Activated B cell treated with CpG ODN at 0.5 μM for 24 hours (primary cell): ENCODE measurements around the gene POC1B. TPM values are rescaled to one million over a fixed set of nuclear protein-coding genes. Genes with fewer than 3 reads are reported as not detected.

Experiments used
- ATAC-seq: fragments of 200-7000 bp; cut with Tn5 transposase; one replicate; pipeline ENCODE4 v1.10.0; 2021; ENCODE audit warnings: low read depth, mild to moderate bottlenecking, moderate library complexity
- CTCF ChIA-PET: fragments of 350-600 bp; sonication (Branson Sonifier 250); formaldehyde crosslinking; loops from one replicate; lab custom pipeline; 2021; ENCODE audit warnings: antibody characterized with exemption; lab: Charles Lee
- POLR2A ChIA-PET: fragments of 350-600 bp; sonication (Branson Sonifier 250); formaldehyde crosslinking; loops from one replicate; lab custom pipeline; 2021; ENCODE audit warnings: antibody characterized with exemption; lab: Charles Lee
- DNase-seq: peaks from one replicate; pipeline ENCODE4 v3.0.0; 2022
- H3K27ac Mint-ChIP-seq: one replicate; pipeline ENCODE4 v1.8.0; 2020; ENCODE audit warnings: mixed read lengths
- H3K27me3 Mint-ChIP-seq: one replicate; pipeline ENCODE4 v1.8.0; 2021; ENCODE audit warnings: mixed read lengths
- H3K36me3 Mint-ChIP-seq: one replicate; pipeline ENCODE4 v1.8.0; 2021; ENCODE audit warnings: low read depth, mixed read lengths
- H3K4me1 Mint-ChIP-seq: one replicate; pipeline ENCODE4 v1.8.0; 2021; ENCODE audit warnings: mixed read lengths
- H3K4me3 Mint-ChIP-seq: one replicate; pipeline ENCODE4 v1.8.0; 2020; ENCODE audit warnings: mild to moderate bottlenecking, mixed read lengths
- H3K9me3 Mint-ChIP-seq: one replicate; pipeline ENCODE4 v1.8.0; 2020; ENCODE audit warnings: mixed read lengths
- CTCF ChIP-seq: fragments of 200-600 bp; IDR thresholded peaks from one replicate; pipeline ENCODE4 v1.8.0; 2022; ENCODE audit warnings: antibody characterized with exemption, mild to moderate bottlenecking
- intact Hi-C: fragments of 100-400 bp; cut with micrococcal nuclease; formaldehyde crosslinking; loops from one replicate; pipeline ENCODE4 v1.15.1; 2024
- total RNA-seq: library from RNA; stranded (reverse); gene quantifications from 2 replicates; pipeline ENCODE4 v1.2.3, GENCODE V29; 2022

POC1B gene
- total RNA-seq, 1 donor from 2014 or later, result 27.3 TPM

- peaks cover 10% of the 10 kb centered on the region for H3K4me1 Mint-ChIP-seq
- ChIA-PET POLR2A (no interaction called here), CTCF (no interaction called here)
- H3K27ac Mint-ChIP-seq, result no peak overlapping the region
- H3K36me3 Mint-ChIP-seq, result no peaks in the 10 kb centered on the region
- TF ChIP-seq CTCF, result no peak
- no peak overlapping the region for H3K4me3 Mint-ChIP-seq
- no peaks in the 10 kb centered on the region for H3K9me3 Mint-ChIP-seq
- ATAC-seq, result no peak
- intact Hi-C loops, result no loop called here
- no peak for DNase-seq
- H3K27me3 Mint-ChIP-seq, result no peaks in the 10 kb centered on the region
These were observed 134.0 kb downstream of the POC1B start for GRCh38 chr12:89391726-89392336.

- Mint-ChIP-seq H3K4me1 (peaks cover 10% of the 10 kb centered on the region), H3K27me3 (no peaks in the 10 kb centered on the region), H3K27ac (no peak overlapping the region), H3K4me3 (no peak overlapping the region), H3K9me3 (no peaks in the 10 kb centered on the region), H3K36me3 (no peaks in the 10 kb centered on the region)
- no peak for TF ChIP-seq CTCF
- POLR2A ChIA-PET, result no interaction called here
- no peak for ATAC-seq
- intact Hi-C loops, result no loop called here
- CTCF ChIA-PET, result no interaction called here
- no peak for DNase-seq
These were observed 134.8 kb downstream of the POC1B start for GRCh38 chr12:89390802-89391673.

- no peak for TF ChIP-seq CTCF
- DNase-seq (no peak), ATAC-seq (no peak)
- H3K4me3 Mint-ChIP-seq, result no peak overlapping the region
- no peaks in the 10 kb centered on the region for H3K36me3 Mint-ChIP-seq
- no peak overlapping the region for H3K27ac Mint-ChIP-seq
- H3K4me1 Mint-ChIP-seq, result peaks cover 10% of the 10 kb centered on the region
- POLR2A ChIA-PET, result no interaction called here
- intact Hi-C loops, result no loop called here
- CTCF ChIA-PET, result no interaction called here
- H3K27me3 Mint-ChIP-seq, result no peaks in the 10 kb centered on the region
- no peaks in the 10 kb centered on the region for H3K9me3 Mint-ChIP-seq
These were observed 135.8 kb downstream of the POC1B start for GRCh38 chr12:89389755-89390661.

GRCh38 chr12:89386138-89386537 is 139.7 kb downstream of the POC1B start:
- TF ChIP-seq CTCF, result no peak
- Mint-ChIP-seq H3K4me3 (no peak overlapping the region), H3K4me1 (peaks cover 10% of the 10 kb centered on the region), H3K27ac (no peak overlapping the region), H3K36me3 (no peaks in the 10 kb centered on the region), H3K9me3 (no peaks in the 10 kb centered on the region), H3K27me3 (peaks cover 6% of the 10 kb centered on the region)
- intact Hi-C loops, result no loop called here
- CTCF ChIA-PET, result no interaction called here
- POLR2A ChIA-PET, result no interaction called here
- ATAC-seq, result no peak
- DNase-seq, result no peak
